ENCODE data around the gene PHF23.

DNA sequence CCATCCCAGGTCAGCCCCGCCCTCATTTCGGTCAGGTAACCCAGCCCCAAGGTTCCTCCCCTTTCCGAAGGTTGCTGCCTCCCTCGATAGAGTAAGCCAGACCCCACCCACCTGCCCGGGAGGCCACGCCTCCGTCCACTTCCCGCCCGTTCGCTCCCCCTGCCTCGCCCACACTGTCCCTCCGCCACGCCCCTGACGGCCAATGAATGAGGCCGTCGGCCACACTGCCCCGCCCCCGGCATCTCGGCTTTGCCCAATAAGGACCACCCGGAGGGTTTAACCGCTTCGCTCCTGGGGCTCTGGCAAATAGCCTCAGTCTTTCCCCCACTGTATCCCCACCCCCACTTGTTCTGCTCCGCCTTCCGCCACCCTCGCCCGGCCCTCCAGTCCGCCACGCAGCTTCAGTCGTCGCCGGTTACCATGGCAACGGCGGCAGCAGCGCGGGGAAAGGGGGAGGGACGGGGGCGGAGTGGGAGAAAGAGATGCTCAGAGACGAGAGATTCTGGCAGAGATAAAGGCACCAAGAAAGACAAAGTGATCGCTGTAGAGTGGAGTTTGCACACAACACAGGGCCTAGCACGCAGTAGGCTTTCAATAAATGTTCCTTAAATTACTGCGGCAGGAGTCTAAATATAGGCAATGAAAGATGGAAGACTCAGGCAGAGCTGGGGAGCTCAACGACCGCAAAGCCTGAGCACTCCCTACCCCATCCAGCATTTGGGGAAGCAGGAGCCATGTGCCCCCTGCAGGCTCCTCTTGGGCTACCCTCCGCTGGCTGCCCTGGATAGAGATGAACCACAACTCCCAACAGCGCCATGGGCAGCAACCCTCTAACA is 24.7 kb downstream of the PHF23 start:
- TF ChIP-seq, protein P1, sequence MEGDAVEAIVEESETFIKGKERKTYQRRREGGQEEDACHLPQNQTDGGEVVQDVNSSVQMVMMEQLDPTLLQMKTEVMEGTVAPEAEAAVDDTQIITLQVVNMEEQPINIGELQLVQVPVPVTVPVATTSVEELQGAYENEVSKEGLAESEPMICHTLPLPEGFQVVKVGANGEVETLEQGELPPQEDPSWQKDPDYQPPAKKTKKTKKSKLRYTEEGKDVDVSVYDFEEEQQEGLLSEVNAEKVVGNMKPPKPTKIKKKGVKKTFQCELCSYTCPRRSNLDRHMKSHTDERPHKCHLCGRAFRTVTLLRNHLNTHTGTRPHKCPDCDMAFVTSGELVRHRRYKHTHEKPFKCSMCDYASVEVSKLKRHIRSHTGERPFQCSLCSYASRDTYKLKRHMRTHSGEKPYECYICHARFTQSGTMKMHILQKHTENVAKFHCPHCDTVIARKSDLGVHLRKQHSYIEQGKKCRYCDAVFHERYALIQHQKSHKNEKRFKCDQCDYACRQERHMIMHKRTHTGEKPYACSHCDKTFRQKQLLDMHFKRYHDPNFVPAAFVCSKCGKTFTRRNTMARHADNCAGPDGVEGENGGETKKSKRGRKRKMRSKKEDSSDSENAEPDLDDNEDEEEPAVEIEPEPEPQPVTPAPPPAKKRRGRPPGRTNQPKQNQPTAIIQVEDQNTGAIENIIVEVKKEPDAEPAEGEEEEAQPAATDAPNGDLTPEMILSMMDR (IDR thresholded peaks at IDR 0.05 in 8 of 11, conservative IDR thresholded peaks at IDR 0.05 in 3 of 11): peak in 10 of 11 experiments; percentile 19 to 65 (median 42)
- peak; percentile 6 to 83 (median 68) for TF ChIP-seq POLR2AphosphoS5 (IDR thresholded peaks at IDR 0.05)
